ENCODE data around the gene PLCXD3.

- no peak for TF ChIP-seq CTCF (IDR thresholded peaks at IDR 0.05)
- no peak for TF ChIP-seq POLR2AphosphoS5 (IDR thresholded peaks at IDR 0.05)
Observed at GRCh38 chr5:41399839-41400238, 110.6 kb downstream of the PLCXD3 start.

All from gastroesophageal sphincter (tissue), 3 donors.